ENCODE results near the gene PSMG3. TPM values are rescaled to one million over a fixed set of nuclear protein-coding genes. Genes with fewer than 3 reads are reported as not detected.

The PSMG3 gene
- total and polyA plus RNA-seq, 2 experiments from 2014 or later: 32.7 to 41.2 TPM

DNA sequence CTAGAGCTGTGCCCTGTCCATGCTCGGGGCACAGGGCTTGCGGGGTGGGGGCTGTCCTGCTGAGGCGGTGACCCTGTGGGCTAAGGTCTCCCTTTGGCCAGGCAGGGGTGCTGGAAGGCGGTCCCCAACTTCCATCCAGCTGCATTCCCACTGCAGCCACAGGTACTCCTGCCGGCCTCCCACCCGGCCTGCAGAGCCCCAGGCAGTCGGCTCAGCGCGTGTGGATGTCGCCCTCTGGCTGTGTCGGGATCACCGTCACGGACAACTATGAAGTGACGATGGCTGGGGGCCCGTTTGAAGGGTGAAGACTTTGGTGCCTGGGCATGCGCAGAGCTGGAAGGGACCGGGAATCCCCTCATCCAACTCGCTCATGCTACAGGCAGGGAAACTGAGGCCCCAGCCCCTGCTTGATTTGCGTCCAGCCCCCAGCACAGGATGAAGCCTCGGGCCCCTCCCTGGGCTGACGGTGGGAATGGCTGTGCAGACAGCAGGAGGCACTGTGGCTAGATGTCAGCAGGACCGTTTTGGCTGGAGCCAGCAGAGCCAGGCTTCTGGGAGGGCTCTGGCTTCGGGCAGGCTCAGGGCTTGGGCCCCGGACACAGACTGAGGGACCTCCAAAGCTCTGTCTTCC, 11.5 kb downstream of the PSMG3 start:
- TF ChIP-seq, protein P1, sequence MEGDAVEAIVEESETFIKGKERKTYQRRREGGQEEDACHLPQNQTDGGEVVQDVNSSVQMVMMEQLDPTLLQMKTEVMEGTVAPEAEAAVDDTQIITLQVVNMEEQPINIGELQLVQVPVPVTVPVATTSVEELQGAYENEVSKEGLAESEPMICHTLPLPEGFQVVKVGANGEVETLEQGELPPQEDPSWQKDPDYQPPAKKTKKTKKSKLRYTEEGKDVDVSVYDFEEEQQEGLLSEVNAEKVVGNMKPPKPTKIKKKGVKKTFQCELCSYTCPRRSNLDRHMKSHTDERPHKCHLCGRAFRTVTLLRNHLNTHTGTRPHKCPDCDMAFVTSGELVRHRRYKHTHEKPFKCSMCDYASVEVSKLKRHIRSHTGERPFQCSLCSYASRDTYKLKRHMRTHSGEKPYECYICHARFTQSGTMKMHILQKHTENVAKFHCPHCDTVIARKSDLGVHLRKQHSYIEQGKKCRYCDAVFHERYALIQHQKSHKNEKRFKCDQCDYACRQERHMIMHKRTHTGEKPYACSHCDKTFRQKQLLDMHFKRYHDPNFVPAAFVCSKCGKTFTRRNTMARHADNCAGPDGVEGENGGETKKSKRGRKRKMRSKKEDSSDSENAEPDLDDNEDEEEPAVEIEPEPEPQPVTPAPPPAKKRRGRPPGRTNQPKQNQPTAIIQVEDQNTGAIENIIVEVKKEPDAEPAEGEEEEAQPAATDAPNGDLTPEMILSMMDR (IDR thresholded peaks at IDR 0.05; ENCODE audit: low read depth, low read length): no peak
- peak; percentile 26 to 76 for DNase-seq (ENCODE audit: low read depth in 1 of 2, low spot score in 1 of 2)
- Histone ChIP-seq H3K27me3 (no peaks in the 10 kb centered on the region), H3K4me1 (ENCODE audit: low read depth) (peaks cover 18% of the 10 kb centered on the region), H3K27ac (no peak overlapping the region), H3K36me3 (no peaks in the 10 kb centered on the region), H3K4me3 (no peak overlapping the region), H3K9me3 (ENCODE audit: low read depth) (no peaks in the 10 kb centered on the region)

DNA sequence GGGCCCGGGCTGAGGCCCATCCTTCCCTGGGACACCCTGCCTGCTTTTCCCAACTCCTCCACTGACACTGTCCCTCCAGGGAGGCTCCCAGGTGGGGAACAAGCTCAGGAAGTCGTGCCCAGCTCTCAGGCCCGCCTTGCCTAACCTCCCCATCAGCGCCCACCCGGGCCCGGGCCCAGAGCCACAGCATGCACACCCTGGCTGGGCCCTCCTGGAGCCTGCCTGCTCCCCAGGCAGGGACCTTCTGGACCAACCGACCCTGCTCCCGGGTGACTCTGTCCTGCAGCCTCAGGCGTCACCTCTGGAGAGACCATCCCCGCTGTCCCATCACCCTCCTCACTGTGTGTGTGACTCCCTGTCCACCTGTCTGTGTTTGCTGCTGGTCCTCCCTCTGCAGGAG, 12.1 kb downstream of the PSMG3 start:
- peaks cover 18% of the 10 kb centered on the region for H3K4me1 ChIP-seq (ENCODE audit: low read depth)
- H3K27ac ChIP-seq: no peak overlapping the region
- H3K4me3 ChIP-seq: no peak overlapping the region
- no peak for DNase-seq (ENCODE audit: low read depth in 1 of 2, low spot score in 1 of 2)
- TF ChIP-seq, protein P1 (IDR thresholded peaks at IDR 0.05; ENCODE audit: low read depth, low read length): no peak
- no peaks in the 10 kb centered on the region for H3K36me3 ChIP-seq
- H3K9me3 ChIP-seq (ENCODE audit: low read depth): no peaks in the 10 kb centered on the region
- H3K27me3 ChIP-seq: no peaks in the 10 kb centered on the region

DNA sequence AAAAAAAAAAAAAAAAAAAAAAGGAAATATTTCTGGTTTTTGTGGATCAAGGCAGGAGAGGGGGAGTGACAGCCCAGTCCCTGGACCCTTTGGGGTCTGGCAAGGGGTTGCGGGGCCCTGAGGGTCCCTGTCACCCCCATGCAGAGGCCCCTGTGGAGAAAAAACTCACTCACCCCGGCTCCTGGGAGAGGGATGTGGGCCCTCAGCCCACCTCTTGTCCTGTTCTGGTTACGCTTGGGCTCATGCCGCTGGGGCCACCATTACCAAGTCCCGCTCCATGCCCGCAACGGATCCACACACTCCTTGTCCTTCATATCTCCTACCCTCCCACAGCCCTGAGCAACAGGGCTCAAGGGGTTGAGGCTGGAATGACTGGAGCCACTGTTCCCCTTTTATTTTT, 12.8 kb downstream of the PSMG3 start:
- H3K4me3 ChIP-seq: no peak overlapping the region
- H3K9me3 ChIP-seq (ENCODE audit: low read depth): no peaks in the 10 kb centered on the region
- DNase-seq (ENCODE audit: low read depth in 1 of 2, low spot score in 1 of 2): no peak
- H3K27me3 ChIP-seq: no peaks in the 10 kb centered on the region
- no peak overlapping the region for H3K27ac ChIP-seq
- H3K4me1 ChIP-seq (ENCODE audit: low read depth): peaks cover 14% of the 10 kb centered on the region
- TF ChIP-seq, protein P1 (IDR thresholded peaks at IDR 0.05; ENCODE audit: low read depth, low read length): no peak
- H3K36me3 ChIP-seq: no peaks in the 10 kb centered on the region

GRCh38 chr7:1555813-1556543, 13.9 kb downstream of the PSMG3 start, which contains the start of gene TMEM184A:
TSS of gene TMEM184A (minus strand) at chr7:1556205. CDS start at chr7:1555484, 721 bp downstream.
- Histone ChIP-seq H3K36me3 (no peaks in the 10 kb centered on the region), H3K27ac (no peak within 1 kb of the TSS), H3K4me3 (no peak within 1 kb of the TSS), H3K9me3 (ENCODE audit: low read depth) (no peaks in the 10 kb centered on the region), H3K4me1 (ENCODE audit: low read depth) (peaks cover 11% of the 10 kb centered on the region), H3K27me3 (no peaks in the 10 kb centered on the region)
- DNase-seq (ENCODE audit: low read depth in 1 of 2, low spot score in 1 of 2): peak in 1 of 2 donors; percentile 64
- TF ChIP-seq, protein P1 (IDR thresholded peaks at IDR 0.05; ENCODE audit: low read depth, low read length): peak; percentile 30

DNA sequence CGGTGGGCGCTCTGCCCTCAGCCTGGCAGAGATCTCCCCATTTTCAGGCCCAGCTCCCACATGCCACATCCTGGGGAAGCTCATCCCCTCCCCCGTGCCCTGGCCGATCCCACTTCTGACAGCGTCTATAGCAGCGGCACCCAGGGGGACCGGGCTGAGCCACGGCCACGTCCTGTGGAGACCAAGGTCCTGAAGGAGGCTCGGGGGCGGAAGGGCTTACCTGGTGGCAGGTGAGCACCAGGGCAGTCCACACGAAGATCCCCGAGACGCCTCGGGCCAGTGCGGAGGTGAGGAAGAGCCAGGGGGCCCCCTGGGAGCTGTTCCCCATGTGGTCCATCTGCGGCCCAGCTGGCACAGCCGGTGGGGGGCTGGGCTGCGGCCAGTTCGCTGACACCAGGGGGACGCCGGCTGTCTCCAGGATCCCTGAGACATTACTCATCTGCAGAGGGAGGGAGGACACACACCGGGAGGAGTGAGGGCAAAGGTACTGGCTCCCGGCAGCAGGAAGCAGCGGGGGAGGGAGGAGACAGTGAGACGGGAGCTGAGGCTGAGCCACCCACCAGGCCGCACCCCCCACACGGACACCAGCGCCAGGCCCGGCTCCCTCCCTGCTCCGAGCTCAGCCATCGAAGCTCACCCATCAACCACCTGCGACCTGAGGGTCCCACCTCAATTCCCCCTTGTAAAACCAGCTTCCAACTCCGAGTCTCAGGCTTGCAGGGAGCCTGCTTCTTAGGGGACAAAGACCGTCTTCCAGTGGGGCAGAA, 14.6 kb downstream of the PSMG3 start:
- TF ChIP-seq, protein P1 (IDR thresholded peaks at IDR 0.05; ENCODE audit: low read depth, low read length): no peak
- Histone ChIP-seq H3K9me3 (ENCODE audit: low read depth) (no peaks in the 10 kb centered on the region), H3K27ac (no peak overlapping the region), H3K4me3 (no peak overlapping the region), H3K27me3 (no peaks in the 10 kb centered on the region), H3K4me1 (ENCODE audit: low read depth) (peaks cover 11% of the 10 kb centered on the region), H3K36me3 (no peaks in the 10 kb centered on the region)
- peak; percentile 22 to 83 for DNase-seq (ENCODE audit: low read depth in 1 of 2, low spot score in 1 of 2)

Measured in cardiac muscle cell (in vitro differentiated cells and primary cell).